Measurements from ENCODE around the gene SLC25A10. TPM values are rescaled to one million over a fixed set of nuclear protein-coding genes. Genes with fewer than 3 reads are reported as not detected.
A peak's percentile ranks its signal among the peaks of the same experiment; 100 is the strongest.

Gene SLC25A10
- polyA plus RNA-seq, 3 donors, result 1.8 to 2.3 (median 1.9) TPM

GRCh38 chr17:81665205-81666091 lies 46.6 kb upstream of the SLC25A10 start:
- intact Hi-C loops (cut with micrococcal nuclease), result loop anchor here (1.0 to 5.0 kb wide), 3 partner anchors 18 to 47 kb away; partner anchors contain the start of genes ARL16 (in 1 of the 2), MRPL12 (in 1 of the 2) and SLC25A10 (in 1 of the 2)
- H3K27ac Mint-ChIP-seq, result peak overlapping the region; percentile 62 to 97 (median 96)
- H3K9me3 ChIP-seq (replicated peaks in 1 of 2; ENCODE audit: control insufficient read depth in 1 of 2, insufficient read depth in 1 of 2, low read length in 2 of 2), result no peaks in the 10 kb centered on the region
- H3K36me3 Mint-ChIP-seq, result peaks cover 21 to 39% of the 10 kb centered on the region in 2 donors
- peak overlapping the region; percentile 86 for H3K4me2 ChIP-seq (replicated peaks; ENCODE audit: extremely low read depth, low read length, poor library complexity, severe bottlenecking)
- peak overlapping the region; percentile 94 for H2AFZ ChIP-seq (ENCODE audit: insufficient read depth, low read depth, low read length, poor library complexity, severe bottlenecking)
- peak overlapping the region; percentile 92 to 99 for H3K4me3 Mint-ChIP-seq
- no peaks in the 10 kb centered on the region for H4K20me1 ChIP-seq (ENCODE audit: insufficient read depth, low read length)
- H3K27me3 Mint-ChIP-seq (ENCODE audit: low read depth in 3 of 3), result peaks cover 0 to 4% (median 0%) of the 10 kb centered on the region in 3 donors
- peak overlapping the region; percentile 63 to 91 (median 75) for H3K4me3 ChIP-seq (replicated peaks in 1 of 3; ENCODE audit: low read depth in 2 of 3, low read length in 3 of 3)
- H3K27ac ChIP-seq (ENCODE audit: low read depth in 1 of 2, low read length in 2 of 2), result peak overlapping the region; percentile 76 to 89
- H3K36me3 ChIP-seq (replicated peaks in 1 of 2; ENCODE audit: control insufficient read depth in 1 of 2, insufficient read depth in 2 of 2, low read length in 2 of 2), result peaks cover 11 to 30% of the 10 kb centered on the region in 2 donors
- peaks cover 24 to 30% of the 10 kb centered on the region in 2 donors for H3K4me1 ChIP-seq (ENCODE audit: control insufficient read depth in 1 of 2, insufficient read depth in 2 of 2, low read length in 2 of 2)
- no peaks in the 10 kb centered on the region for H3K27me3 ChIP-seq (ENCODE audit: control insufficient read depth in 2 of 2, insufficient read depth in 2 of 2, low read length in 2 of 2)
- peaks cover 0 to under 1% (median 0%) of the 10 kb centered on the region in 7 donors for H3K9me3 Mint-ChIP-seq
- H3K79me2 ChIP-seq (ENCODE audit: insufficient read depth, low read length), result peaks cover 52% of the 10 kb centered on the region
- no peak for TF ChIP-seq CTCF (IDR thresholded peaks at IDR 0.05)
- peaks cover 24% of the 10 kb centered on the region for H3K4me1 Mint-ChIP-seq
- peak overlapping the region; percentile 93 for H3K9ac ChIP-seq (ENCODE audit: insufficient read depth, low read length, poor library complexity, severe bottlenecking)
- 52% methylated on average over 29 of the region's 30 CpGs for WGBS (ENCODE audit: insufficient coverage)
- peak in 2 of 3 donors; percentile 29 to 65 for DNase-seq

- Histone ChIP-seq H3K4me3 (replicated peaks in 1 of 3; ENCODE audit: low read depth in 2 of 3, low read length in 3 of 3) (peak overlapping the region; percentile 63 to 91 (median 75)), H2AFZ (ENCODE audit: insufficient read depth, low read depth, low read length, poor library complexity, severe bottlenecking) (peak overlapping the region; percentile 94), H3K9me3 (replicated peaks in 1 of 2; ENCODE audit: control insufficient read depth in 1 of 2, insufficient read depth in 1 of 2, low read length in 2 of 2) (no peaks in the 10 kb centered on the region), H3K9ac (ENCODE audit: insufficient read depth, low read length, poor library complexity, severe bottlenecking) (peak overlapping the region; percentile 93), H3K79me2 (ENCODE audit: insufficient read depth, low read length) (peaks cover 53% of the 10 kb centered on the region), H3K27ac (ENCODE audit: low read depth in 1 of 2, low read length in 2 of 2) (peak overlapping the region; percentile 76 to 89), H3K27me3 (ENCODE audit: control insufficient read depth in 2 of 2, insufficient read depth in 2 of 2, low read length in 2 of 2) (no peaks in the 10 kb centered on the region), H3K4me2 (replicated peaks; ENCODE audit: extremely low read depth, low read length, poor library complexity, severe bottlenecking) (peak overlapping the region; percentile 86), H4K20me1 (ENCODE audit: insufficient read depth, low read length) (no peaks in the 10 kb centered on the region), H3K4me1 (ENCODE audit: control insufficient read depth in 1 of 2, insufficient read depth in 2 of 2, low read length in 2 of 2) (peaks cover 24 to 30% of the 10 kb centered on the region in 2 donors), H3K36me3 (replicated peaks in 1 of 2; ENCODE audit: control insufficient read depth in 1 of 2, insufficient read depth in 2 of 2, low read length in 2 of 2) (peaks cover 15 to 36% of the 10 kb centered on the region in 2 donors)
- Mint-ChIP-seq H3K27ac (peak overlapping the region; percentile 62 to 97 (median 96)), H3K27me3 (ENCODE audit: low read depth in 3 of 3) (peaks cover 0 to 4% (median 0%) of the 10 kb centered on the region in 3 donors), H3K4me3 (peak overlapping the region; percentile 92 to 99), H3K9me3 (no peaks in the 10 kb centered on the region), H3K4me1 (peaks cover 24% of the 10 kb centered on the region), H3K36me3 (peaks cover 21 to 45% of the 10 kb centered on the region in 2 donors)
- no peak for TF ChIP-seq CTCF (IDR thresholded peaks at IDR 0.05)
- intact Hi-C loops (cut with micrococcal nuclease), result loop anchor here (1.0 to 5.0 kb wide), 3 partner anchors 17 to 46 kb away; partner anchors contain the start of genes ARL16 (in 1 of the 2), MRPL12 (in 1 of the 2) and SLC25A10 (in 1 of the 2)
- under 1% methylated on average over 16 of the region's 16 CpGs for WGBS (ENCODE audit: insufficient coverage)
- DNase-seq, result peak; percentile 13 to 32 (median 21)
Observed at GRCh38 chr17:81666092-81666341, 46.1 kb upstream of the SLC25A10 start.

Measured in CD14-positive monocyte (primary cell).